H1 (cell line): ENCODE data around the gene DENND1A. TPM values are rescaled to one million over a fixed set of nuclear protein-coding genes. Genes with fewer than 3 reads are reported as not detected.

Experiments
- CTCF ChIA-PET: fragments of 300-600 bp; sonication (Branson Sonifier 250); formaldehyde crosslinking; loops from one replicate; lab custom pipeline; 2021; ENCODE audit not compliant: partially characterized antibody; lab: Charles Lee
- POLR2A ChIA-PET: fragments of 300-600 bp; sonication (Branson Sonifier 250); formaldehyde crosslinking; loops from one replicate; lab custom pipeline; 2021; ENCODE audit warnings: inconsistent platforms; ENCODE audit not compliant: partially characterized antibody; lab: Charles Lee
- DNase-seq, 2 experiments: peaks; one replicate each; pipeline versions ENCODE4 v3.0.0 to v3.0.0-alpha.2; 2010 to 2022; ENCODE audit warnings: low spot score in 2 of 2, low read depth in 1 of 2, mixed read lengths in 1 of 2
- FAIRE-seq: peaks from 2 replicates; lab custom pipeline; 2011; peaks lifted over from hg19 to GRCh38; lab: Jason Lieb, UNC
- H2AFZ ChIP-seq: 2 replicates; pipeline ENCODE4 v1.8.1; 2012; ENCODE audit warnings: low read length, inconsistent platforms
- H2AK5ac ChIP-seq: 2 replicates; pipeline ENCODE4 v1.6.1; 2013; ENCODE audit warnings: low read depth, low read length
- H2BK120ac ChIP-seq: replicated peaks from 2 replicates; pipeline ENCODE3; 2013; ENCODE audit warnings: low read depth, low read length, inconsistent platforms
- H2BK12ac ChIP-seq: 2 replicates; pipeline ENCODE4 v1.6.1; 2013; ENCODE audit warnings: low read depth, low read length
- H2BK15ac ChIP-seq: 2 replicates; pipeline ENCODE4 v1.6.1; 2013; ENCODE audit warnings: low read length
- H2BK20ac ChIP-seq: 2 replicates; pipeline ENCODE4 v1.6.1; 2013; ENCODE audit warnings: low read length
- H2BK5ac ChIP-seq: 2 replicates; pipeline ENCODE4 v1.6.1; 2013; ENCODE audit warnings: low read depth, low read length
- H3K14ac ChIP-seq: 2 replicates; pipeline ENCODE4 v1.6.1; 2013; ENCODE audit warnings: inconsistent platforms; ENCODE audit not compliant: insufficient read length
- H3K18ac ChIP-seq: 2 replicates; pipeline ENCODE4 v1.6.1; 2013; ENCODE audit warnings: low read length; ENCODE audit errors: extremely low read depth
- H3K23ac ChIP-seq: 2 replicates; pipeline ENCODE4 v1.6.1; 2013; ENCODE audit warnings: inconsistent platforms; ENCODE audit not compliant: insufficient read length
- H3K23me2 ChIP-seq: 2 replicates; pipeline ENCODE4 v1.6.1; 2013; ENCODE audit warnings: low read depth, low read length
- H3K27ac ChIP-seq: 2 replicates; pipeline ENCODE4 v1.6.1; 2011; ENCODE audit warnings: low read depth, low read length, inconsistent platforms
- H3K27me3 ChIP-seq, 4 experiments: replicated peaks in 1 of 4; 1 replicate in 1 of 4; 2 replicates in 3 of 4; pipeline versions ENCODE4 v1.6.1 to v1.8.1; 2011 to 2013; ENCODE audit warnings: low read length in 3 of 4, mild to moderate bottlenecking in 3 of 4, inconsistent platforms in 2 of 4, mixed read lengths in 2 of 4, moderate library complexity in 1 of 4; ENCODE audit not compliant: control insufficient read depth in 3 of 4, insufficient read depth in 3 of 4; ENCODE audit errors: extremely low read depth in 1 of 4
- H3K36me3 ChIP-seq, 4 experiments: 2 replicates each; pipeline versions ENCODE4 v1.6.1 to v1.8.1; 2011 to 2013; ENCODE audit warnings: mild to moderate bottlenecking in 4 of 4, low read length in 3 of 4, moderate library complexity in 2 of 4, control low read depth in 1 of 4, inconsistent platforms in 1 of 4; ENCODE audit not compliant: insufficient read depth in 4 of 4, control insufficient read depth in 2 of 4
- H3K4ac ChIP-seq: replicated peaks from 2 replicates; pipeline ENCODE3; 2013; ENCODE audit warnings: low read length, low read depth, mixed read lengths, inconsistent platforms; ENCODE audit not compliant: insufficient read length
- H3K4me1 ChIP-seq, 4 experiments: replicated peaks in 1 of 4; 1 replicate in 1 of 4; 2 replicates in 3 of 4; pipeline versions ENCODE4 v1.6.1 to v1.8.1; 2011 to 2013; ENCODE audit warnings: low read length in 3 of 4, inconsistent platforms in 2 of 4, mixed read lengths in 1 of 4; ENCODE audit not compliant: insufficient read depth in 4 of 4, control insufficient read depth in 3 of 4
- H3K4me2 ChIP-seq, 2 experiments: 2 replicates each; pipeline versions ENCODE4 v1.6.1 to v1.8.1; 2011 to 2013; ENCODE audit warnings: low read depth in 2 of 2, low read length in 2 of 2, control low read depth in 1 of 2, inconsistent platforms in 1 of 2, mild to moderate bottlenecking in 1 of 2; ENCODE audit not compliant: insufficient read depth in 1 of 2
- H3K4me3 ChIP-seq, 4 experiments: fragments of 200-600, 300-600 bp in 1 of 4; sonication (generic), shearing (Covaris generic), sonication (Bioruptor Twin) in 1 of 4; 2 replicates each; pipeline versions ENCODE4 v1.5.1 to v1.8.1; 2011 to 2016; ENCODE audit warnings: low read length in 4 of 4, low read depth in 3 of 4, control low read depth in 2 of 4, inconsistent platforms in 2 of 4, mild to moderate bottlenecking in 2 of 4, mixed read lengths in 1 of 4, moderate library complexity in 1 of 4; ENCODE audit not compliant: insufficient read depth in 2 of 4; ENCODE audit errors: extremely low read depth in 1 of 4
- H3K56ac ChIP-seq: replicated peaks from 2 replicates; pipeline ENCODE3; 2013; ENCODE audit warnings: low read depth, mild to moderate bottlenecking, mixed read lengths, low read length, inconsistent platforms; ENCODE audit not compliant: insufficient read length
- H3K79me1 ChIP-seq: 2 replicates; pipeline ENCODE4 v1.6.1; 2013; ENCODE audit warnings: low read depth, low read length, control low read depth
- H3K79me2 ChIP-seq, 2 experiments: 2 replicates each; pipeline versions ENCODE4 v1.6.1 to v1.8.1; 2012 to 2013; ENCODE audit warnings: low read length in 2 of 2, mild to moderate bottlenecking in 2 of 2, inconsistent platforms in 1 of 2; ENCODE audit not compliant: insufficient read depth in 2 of 2, control insufficient read depth in 1 of 2
- H3K9ac ChIP-seq, 4 experiments: replicated peaks in 1 of 4; 1 replicate in 1 of 4; 2 replicates in 3 of 4; pipeline versions ENCODE4 v1.6.1 to v1.8.1; 2011 to 2013; ENCODE audit warnings: low read depth in 3 of 4, low read length in 3 of 4, control low read depth in 2 of 4, mild to moderate bottlenecking in 2 of 4, moderate library complexity in 2 of 4, inconsistent platforms in 1 of 4; ENCODE audit errors: extremely low read depth in 1 of 4
- H3K9me3 ChIP-seq, 2 experiments: 2 replicates each; pipeline versions ENCODE4 v1.6.1 to v1.8.1; 2012 to 2013; ENCODE audit warnings: mild to moderate bottlenecking in 2 of 2, moderate library complexity in 2 of 2, control low read depth in 1 of 2, inconsistent platforms in 1 of 2, low read depth in 1 of 2, low read length in 1 of 2, mixed read lengths in 1 of 2; ENCODE audit not compliant: insufficient read depth in 2 of 2
- H4K20me1 ChIP-seq, 2 experiments: replicated peaks in 1 of 2; 2 replicates each; pipeline versions ENCODE3 to v1.8.1; 2011 to 2013; ENCODE audit warnings: inconsistent platforms in 2 of 2, low read length in 2 of 2, mild to moderate bottlenecking in 1 of 2; ENCODE audit not compliant: insufficient read depth in 2 of 2, control insufficient read depth in 1 of 2
- H4K5ac ChIP-seq: 2 replicates; pipeline ENCODE4 v1.6.1; 2013; ENCODE audit warnings: low read length, low read depth, mixed read lengths, inconsistent platforms; ENCODE audit not compliant: insufficient read length
- H4K8ac ChIP-seq: 2 replicates; pipeline ENCODE4 v1.8.0; 2013; ENCODE audit warnings: mild to moderate bottlenecking, moderate library complexity, low read length, inconsistent platforms; ENCODE audit not compliant: insufficient read depth; ENCODE audit errors: extremely low read depth
- H4K91ac ChIP-seq: replicated peaks from 2 replicates; pipeline ENCODE3; 2013; ENCODE audit warnings: low read length, mixed read lengths, inconsistent platforms; ENCODE audit not compliant: insufficient read length
- JUN ChIP-seq: IDR thresholded peaks from 2 replicates; pipeline ENCODE4 v1.6.1; 2011; ENCODE audit warnings: low read depth, mild to moderate bottlenecking, improper control_type of control experiment, low read length
- NRF1 ChIP-seq: IDR thresholded peaks from 2 replicates; pipeline ENCODE4 v1.6.1; 2011; ENCODE audit warnings: mild to moderate bottlenecking, low read depth, low read length, improper control_type of control experiment
- WGBS, 2 experiments: shearing (Covaris generic) in 1 of 2; methylation state at CpG; one replicate each; pipeline versions ENCODE4 v1.1.6 to v1.1.7; 2013 to 2015; ENCODE audit warnings: low lambda C conversion rate in 2 of 2, mixed read lengths in 2 of 2, inconsistent platforms in 1 of 2, low coverage in 1 of 2, missing lambda C conversion rate in 1 of 2; ENCODE audit not compliant: insufficient replicate concordance in 2 of 2, insufficient coverage in 1 of 2, insufficient read length in 1 of 2; ENCODE audit errors: extremely low coverage in 1 of 2, missing lambda C conversion rate in 1 of 2; 5-methylcytosine and 5-hydroxymethylcytosine counted together
- polyA plus RNA-seq, 7 experiments: library from polyadenylated mRNA; depleted of rRNA in 3 of 7; stranded (reverse) in 5 of 7; unstranded in 2 of 7; fragments of >200 nt in 5 of 7; fragments of 200-250 nt in 2 of 7; gene quantifications; 1 replicate in 5 of 7; 2 replicates in 1 of 7; 4 replicates in 1 of 7; pipeline versions ENCODE4 v1.2.1 to v1.2.3, GENCODE V29; 2011 to 2013; ENCODE audit warnings: missing spikeins in 2 of 7, mixed read lengths in 2 of 7
- total RNA-seq: library from RNA; stranded (reverse); fragmentation: NEBNext Ultra II Directional; extraction: Animal tissue kit (Norgen Biotek cat#: 25700); gene quantifications from 2 replicates; pipeline ENCODE4 v1.2.1, GENCODE V29; 2021
- TF ChIP-seq, protein P1 (sequence below): IDR thresholded peaks from 2 replicates; pipeline ENCODE4 v1.6.1; 2012; ENCODE audit warnings: low read length, inconsistent platforms

The DENND1A gene
- total and polyA plus RNA-seq, 2 of the 8 experiments (the other 6 are each of a cell fraction or from before 2014, with no cell fraction given), result 24.1 to 26.4 TPM

DNA sequence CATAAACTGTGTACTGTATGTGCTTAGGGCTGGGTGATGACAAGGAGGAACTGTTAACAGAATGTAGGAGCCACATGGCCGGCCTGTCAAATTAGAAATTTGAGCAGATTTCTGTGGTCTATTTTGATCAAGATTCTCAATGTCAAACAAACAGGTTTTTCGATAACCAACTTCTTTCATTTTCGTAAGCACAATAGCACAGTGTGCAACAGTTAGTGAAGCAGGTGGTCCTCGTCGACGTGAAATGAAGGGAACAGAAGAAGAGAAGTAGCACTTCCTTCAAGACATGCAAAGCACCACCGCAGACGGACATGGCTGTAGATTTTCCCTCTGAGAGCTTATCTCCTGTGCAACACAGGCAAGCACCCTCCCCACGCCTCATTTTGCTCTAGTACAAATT, 321.8 kb downstream of the DENND1A start:
- Histone ChIP-seq H2BK15ac (no peak overlapping the region), H3K79me1 (no peaks in the 10 kb centered on the region), H2BK5ac (no peak overlapping the region), H2BK12ac (no peak overlapping the region), H3K56ac (no peak overlapping the region), H4K91ac (no peak overlapping the region), H2BK20ac (no peak overlapping the region), H3K9me3 (no peaks in the 10 kb centered on the region), H3K9ac (no peak overlapping the region), H3K4ac (no peak overlapping the region), H3K18ac (no peak overlapping the region), H3K27me3 (no peaks in the 10 kb centered on the region), H4K8ac (no peak overlapping the region), H3K4me3 (no peak overlapping the region), H2AFZ (no peak overlapping the region)
- POLR2A ChIA-PET, result interaction anchor here (0.7 kb wide), 1 partner anchor 12 kb away, joined by 3 read pairs; no protein-coding TSS in a partner anchor
- TF ChIP-seq NRF1 (no peak), JUN (no peak)
- TF ChIP-seq, protein P1, sequence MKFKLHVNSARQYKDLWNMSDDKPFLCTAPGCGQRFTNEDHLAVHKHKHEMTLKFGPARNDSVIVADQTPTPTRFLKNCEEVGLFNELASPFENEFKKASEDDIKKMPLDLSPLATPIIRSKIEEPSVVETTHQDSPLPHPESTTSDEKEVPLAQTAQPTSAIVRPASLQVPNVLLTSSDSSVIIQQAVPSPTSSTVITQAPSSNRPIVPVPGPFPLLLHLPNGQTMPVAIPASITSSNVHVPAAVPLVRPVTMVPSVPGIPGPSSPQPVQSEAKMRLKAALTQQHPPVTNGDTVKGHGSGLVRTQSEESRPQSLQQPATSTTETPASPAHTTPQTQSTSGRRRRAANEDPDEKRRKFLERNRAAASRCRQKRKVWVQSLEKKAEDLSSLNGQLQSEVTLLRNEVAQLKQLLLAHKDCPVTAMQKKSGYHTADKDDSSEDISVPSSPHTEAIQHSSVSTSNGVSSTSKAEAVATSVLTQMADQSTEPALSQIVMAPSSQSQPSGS, result no peak
- TF ChIP-seq, all 59 proteins: peak for 0
- H3K36me3 ChIP-seq, result no peaks in the 10 kb centered on the region
- H4K20me1 ChIP-seq, result peaks cover 2 to 3% of the 10 kb centered on the region in 2 experiments
- H3K23me2 ChIP-seq, result no peaks in the 10 kb centered on the region
- no peak overlapping the region for H3K23ac ChIP-seq
- FAIRE-seq (no peak), DNase-seq (peak in 1 of 2 experiments; percentile 20)
- H2BK120ac ChIP-seq, result no peak overlapping the region
- 85% methylated on average over 9 of the region's 9 CpGs; no CpG with 5 or more reads in 1 of the 2 experiments for WGBS, 2 experiments
- H3K4me2 ChIP-seq, result no peak overlapping the region
- H3K79me2 ChIP-seq, result no peaks in the 10 kb centered on the region
- no peak overlapping the region for H3K27ac ChIP-seq
- CTCF ChIA-PET, result interaction anchor here (1.1 kb wide), 1 partner anchor 9 kb away, joined by 3 read pairs; no protein-coding TSS in a partner anchor
- no peaks in the 10 kb centered on the region; a peak in 1 of 7 replicates for H3K4me1 ChIP-seq
- no peak overlapping the region for H4K5ac ChIP-seq
- H3K14ac ChIP-seq, result no peak overlapping the region
- H2AK5ac ChIP-seq, result no peak overlapping the region
